Stomach (tissue), 9 donors: ENCODE measurements around the gene PHACTR4. TPM values are rescaled to one million over a fixed set of nuclear protein-coding genes. Genes with fewer than 3 reads are reported as not detected.

Source experiments
- DNase-seq, 2 donors: peaks; one replicate each; pipeline versions ENCODE4 v3.0.0 to v3.0.0-alpha.2; 2013 to 2019
- H3K27ac ChIP-seq, 5 donors: fragments of 200-600 bp in 4 of 5; sonication (generic) in 4 of 5; one replicate each; pipeline ENCODE4 v1.5.1; 2013 to 2019; ENCODE audit warnings: mild to moderate bottlenecking in 1 of 5, moderate library complexity in 1 of 5
- H3K27me3 ChIP-seq, 3 donors: fragments of 200-600 bp; sonication (generic); one replicate each; pipeline ENCODE4 v1.5.1; 2017 to 2019; ENCODE audit warnings: mixed run types in 1 of 3
- H3K36me3 ChIP-seq, 4 donors: fragments of 200-600 bp; sonication (generic); 1 replicate in 3 of 4; 2 replicates in 1 of 4; pipeline ENCODE4 v1.5.1; 2016 to 2019
- H3K4me1 ChIP-seq, 4 donors: fragments of 200-600 bp; sonication (generic); one replicate each; pipeline ENCODE4 v1.5.1; 2016 to 2019
- H3K4me3 ChIP-seq, 4 donors: fragments of 200-600 bp; sonication (generic) in 3 of 4; one replicate each; pipeline ENCODE4 v1.5.1; 2016 to 2019; ENCODE audit warnings: mild to moderate bottlenecking in 1 of 4
- H3K9me3 ChIP-seq, 4 donors: fragments of 200-600 bp; sonication (generic); one replicate each; pipeline ENCODE4 v1.5.1; 2016 to 2019
- EP300 ChIP-seq: sonication (generic); formaldehyde crosslinking; IDR thresholded peaks from one replicate; pipeline ENCODE4 v1.6.1; 2017; ENCODE audit warnings: antibody characterized with exemption
- POLR2A ChIP-seq, 4 donors: fragments of 450-650 bp; IDR thresholded peaks; one replicate each; pipeline ENCODE4 v1.6.1; 2016; ENCODE audit warnings: antibody characterized with exemption in 4 of 4, control low read depth in 2 of 4, mild to moderate bottlenecking in 1 of 4, moderate library complexity in 1 of 4
- POLR2AphosphoS5 ChIP-seq, 3 donors: sonication (generic); formaldehyde crosslinking; IDR thresholded peaks; one replicate each; pipeline ENCODE4 v1.6.1; 2016; ENCODE audit warnings: antibody characterized with exemption in 3 of 3
- WGBS, 5 donors: extraction: QIAGEN DNeasy Blood & Tissue Kit in 3 of 5; methylation state at CpG; one replicate each; pipeline versions ENCODE4 v1.1.5 to v1.1.7; 2013 to 2018; 5-methylcytosine and 5-hydroxymethylcytosine counted together
- intact Hi-C: fragments of 100-400 bp; cut with DNase I; formaldehyde crosslinking; loops from one replicate; pipeline ENCODE4 v1.15.1; 2023; ENCODE audit warnings: low total_unique reads
- polyA plus RNA-seq, 3 donors: library from polyadenylated mRNA; stranded (reverse); fragments of 200-250 nt; gene quantifications; one replicate each; pipeline ENCODE4 v1.2.3, GENCODE V29; 2013
- total RNA-seq, 5 donors: library from RNA; depleted of rRNA; stranded (reverse); fragments of >200 nt; gene quantifications; one replicate each; pipeline versions ENCODE4 v1.1.0 to v1.2.3, GENCODE V29; 2014 to 2016
- TF ChIP-seq, protein P1 (sequence below), 7 experiments: fragments of 450-650 bp in 4 of 7; fragments of 200-600 bp in 3 of 7; sonication (generic) in 3 of 7; IDR thresholded peaks; one replicate each; pipeline ENCODE4 v1.5.1; 2016 to 2019; ENCODE audit warnings: antibody characterized with exemption in 7 of 7, control low read depth in 2 of 7, mild to moderate bottlenecking in 1 of 7
- donor health status: healthy with polysubstance abuse.
- donor health status: Bipolar disorder and iron deficiency.
- donor health status: healthy.

PHACTR4 gene
- total and polyA plus RNA-seq, 8 donors = 14.1 to 40.0 (median 21.3) TPM

DNA sequence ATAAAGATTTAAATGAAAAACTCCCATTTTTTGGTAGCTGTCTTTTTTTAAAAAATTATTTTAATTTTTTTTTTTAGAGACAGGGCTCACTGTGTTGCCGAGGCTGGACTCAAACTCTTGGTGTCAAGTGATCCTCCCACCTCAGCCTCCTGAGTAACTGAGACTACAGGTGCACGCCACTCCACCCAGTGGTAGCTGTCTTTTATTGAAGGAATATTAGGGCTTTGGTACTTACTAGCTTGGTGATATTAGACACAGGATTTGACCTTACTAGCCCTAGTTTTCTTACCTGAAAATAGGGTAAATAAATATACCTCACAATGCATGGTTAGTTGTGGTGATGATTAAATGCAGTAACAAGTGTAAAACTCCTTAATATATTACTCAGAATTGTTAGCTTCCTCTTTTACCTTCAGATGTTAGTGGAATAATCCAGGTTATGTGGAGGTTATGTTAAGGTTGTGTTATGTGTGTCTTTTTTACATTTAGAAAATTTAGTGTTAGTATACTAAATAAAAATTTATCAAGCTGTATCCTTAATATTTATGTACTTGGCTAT lies 66.8 kb downstream of the PHACTR4 start:
- intact Hi-C loops = no loop called here
- Histone ChIP-seq H3K4me3 (no peak overlapping the region), H3K9me3 (no peaks in the 10 kb centered on the region), H3K27me3 (no peaks in the 10 kb centered on the region), H3K4me1 (peaks cover 13 to 60% (median 27%) of the 10 kb centered on the region in 4 donors), H3K27ac (peak overlapping the region in 1 of 5 donors; percentile 66), H3K36me3 (no peaks in the 10 kb centered on the region)
- no peak for TF ChIP-seq POLR2AphosphoS5 (IDR thresholded peaks at IDR 0.05)
- DNase-seq = no peak
- WGBS, 5 donors = 48 to 96% (median 66%) methylated on average over 2 of the region's 2 CpGs

DNA sequence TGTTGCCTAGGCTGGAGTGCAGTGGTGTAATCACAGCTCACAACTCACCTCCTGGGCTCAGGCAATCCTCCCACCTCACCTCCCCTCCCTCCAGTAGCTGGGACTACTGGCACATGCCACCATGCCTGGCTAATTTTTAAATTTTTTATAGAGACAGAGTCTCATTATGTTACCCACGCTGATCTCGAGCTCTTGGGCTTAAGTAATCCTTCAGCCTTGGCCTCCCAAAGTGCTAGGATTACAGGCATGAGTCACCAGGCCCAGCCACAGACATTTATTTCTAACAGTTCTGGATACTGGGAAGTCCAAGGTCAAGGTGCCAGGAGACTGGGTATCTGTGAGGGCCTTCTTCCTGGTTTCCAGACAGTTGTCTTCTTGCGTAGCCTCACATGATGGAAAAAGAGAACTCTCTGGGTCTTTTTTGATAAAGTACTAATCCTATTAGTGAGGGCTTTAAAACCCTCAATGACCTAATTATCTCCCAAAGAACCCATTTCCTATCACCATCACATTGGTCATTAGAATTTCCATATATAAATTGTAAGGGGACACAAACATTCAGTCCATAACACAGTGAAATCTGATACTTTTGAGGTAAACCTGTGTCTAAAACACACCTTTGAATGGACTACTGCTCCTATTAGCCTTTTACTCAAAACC lies 67.9 kb downstream of the PHACTR4 start:
- DNase-seq = no peak
- H3K4me1 ChIP-seq = peaks cover 13 to 59% (median 27%) of the 10 kb centered on the region in 4 donors
- 55 to 75% (median 61%) methylated on average over 3 of the region's 3 CpGs for WGBS, 5 donors
- no peaks in the 10 kb centered on the region for H3K9me3 ChIP-seq
- TF ChIP-seq POLR2AphosphoS5 (IDR thresholded peaks at IDR 0.05) = no peak
- no peak for TF ChIP-seq POLR2A (IDR thresholded peaks at IDR 0.05)
- TF ChIP-seq, protein P1, sequence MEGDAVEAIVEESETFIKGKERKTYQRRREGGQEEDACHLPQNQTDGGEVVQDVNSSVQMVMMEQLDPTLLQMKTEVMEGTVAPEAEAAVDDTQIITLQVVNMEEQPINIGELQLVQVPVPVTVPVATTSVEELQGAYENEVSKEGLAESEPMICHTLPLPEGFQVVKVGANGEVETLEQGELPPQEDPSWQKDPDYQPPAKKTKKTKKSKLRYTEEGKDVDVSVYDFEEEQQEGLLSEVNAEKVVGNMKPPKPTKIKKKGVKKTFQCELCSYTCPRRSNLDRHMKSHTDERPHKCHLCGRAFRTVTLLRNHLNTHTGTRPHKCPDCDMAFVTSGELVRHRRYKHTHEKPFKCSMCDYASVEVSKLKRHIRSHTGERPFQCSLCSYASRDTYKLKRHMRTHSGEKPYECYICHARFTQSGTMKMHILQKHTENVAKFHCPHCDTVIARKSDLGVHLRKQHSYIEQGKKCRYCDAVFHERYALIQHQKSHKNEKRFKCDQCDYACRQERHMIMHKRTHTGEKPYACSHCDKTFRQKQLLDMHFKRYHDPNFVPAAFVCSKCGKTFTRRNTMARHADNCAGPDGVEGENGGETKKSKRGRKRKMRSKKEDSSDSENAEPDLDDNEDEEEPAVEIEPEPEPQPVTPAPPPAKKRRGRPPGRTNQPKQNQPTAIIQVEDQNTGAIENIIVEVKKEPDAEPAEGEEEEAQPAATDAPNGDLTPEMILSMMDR (IDR thresholded peaks at IDR 0.05) = no peak
- TF ChIP-seq EP300 = no peak
- H3K4me3 ChIP-seq = peak overlapping the region in 1 of 4 donors; percentile 7
- peak overlapping the region in 4 of 5 donors; percentile 66 to 80 (median 74) for H3K27ac ChIP-seq
- H3K27me3 ChIP-seq = no peaks in the 10 kb centered on the region
- intact Hi-C loops = no loop called here
- H3K36me3 ChIP-seq = no peaks in the 10 kb centered on the region

DNA sequence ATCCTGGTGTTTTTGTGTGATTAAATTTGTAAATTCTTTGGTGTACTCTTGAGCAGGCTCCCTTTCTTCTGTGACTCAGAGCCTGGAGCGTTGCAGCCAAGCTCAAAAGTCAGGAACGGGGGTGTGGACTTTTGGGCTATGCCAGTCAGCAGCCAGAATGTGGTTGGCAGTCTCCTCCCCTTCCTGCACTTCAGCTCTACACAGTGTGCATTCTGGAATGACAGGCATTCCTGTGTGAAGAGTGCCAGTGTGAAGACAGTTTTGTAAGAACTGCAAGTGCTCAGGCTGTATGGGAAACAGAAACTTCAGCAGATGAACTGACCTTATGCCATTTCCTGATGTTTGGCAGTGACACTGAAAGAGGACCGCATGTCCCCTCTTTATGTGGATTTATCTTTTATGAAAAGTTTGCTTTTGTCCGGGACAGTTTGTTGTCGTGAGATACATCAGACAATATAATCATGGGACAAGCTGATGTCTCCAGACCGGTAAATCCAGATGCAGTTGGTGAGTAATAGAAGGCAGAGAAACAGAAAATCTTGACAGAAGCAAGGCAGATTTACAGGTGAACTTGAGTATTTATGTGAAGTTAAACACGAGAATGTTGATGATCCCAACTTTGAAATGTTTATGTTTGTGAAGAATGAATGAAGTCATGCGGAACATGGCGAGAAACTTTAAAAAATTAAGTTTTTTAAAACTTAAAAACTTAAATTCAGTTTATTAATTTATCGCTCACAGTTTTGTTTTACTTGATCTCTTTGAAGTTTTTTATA lies 68.6 kb downstream of the PHACTR4 start:
- peak overlapping the region in 2 of 4 donors; percentile 7 to 18 for H3K4me3 ChIP-seq
- peaks cover 13 to 53% (median 27%) of the 10 kb centered on the region in 4 donors for H3K4me1 ChIP-seq
- H3K9me3 ChIP-seq = no peaks in the 10 kb centered on the region
- H3K27ac ChIP-seq = peak overlapping the region; percentile 2 to 80 (median 71)
- DNase-seq = peak; percentile 76 to 80
- no peaks in the 10 kb centered on the region for H3K36me3 ChIP-seq
- H3K27me3 ChIP-seq = no peaks in the 10 kb centered on the region
- intact Hi-C loops = no loop called here
- WGBS, 5 donors = 25 to 34% (median 30%) methylated on average over 10 of the region's 10 CpGs
- TF ChIP-seq POLR2A (IDR thresholded peaks at IDR 0.05) (peak in 1 of 4 donors; percentile 9), EP300 (no peak), POLR2AphosphoS5 (IDR thresholded peaks at IDR 0.05) (peak; percentile 78 to 95 (median 88))
- TF ChIP-seq, protein P1 (IDR thresholded peaks at IDR 0.05) = no peak

DNA sequence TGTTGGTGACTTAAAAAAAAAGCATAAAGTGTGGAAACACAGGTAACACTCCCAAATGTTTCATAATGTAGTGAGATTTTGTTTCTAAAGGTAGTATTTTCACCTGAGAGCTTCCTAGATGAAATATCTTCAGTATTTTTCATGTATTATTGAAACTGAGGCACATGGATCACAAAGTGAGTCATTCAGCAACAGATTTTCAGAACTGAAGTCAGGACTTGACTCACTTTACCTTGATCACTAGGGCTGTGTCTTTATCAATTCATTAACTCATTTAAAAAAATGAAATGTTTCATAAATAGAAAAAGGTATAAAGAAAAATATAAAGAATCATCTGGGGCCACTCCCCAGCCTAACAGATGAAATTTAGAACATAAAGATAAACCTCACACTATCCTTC lies 69.8 kb downstream of the PHACTR4 start:
- no peak for TF ChIP-seq POLR2AphosphoS5 (IDR thresholded peaks at IDR 0.05)
- TF ChIP-seq, protein P1 (IDR thresholded peaks at IDR 0.05) = no peak
- TF ChIP-seq POLR2A (IDR thresholded peaks at IDR 0.05) = no peak
- TF ChIP-seq EP300 = no peak
- Histone ChIP-seq H3K27me3 (no peaks in the 10 kb centered on the region), H3K4me1 (peaks cover 13 to 42% (median 23%) of the 10 kb centered on the region in 4 donors), H3K9me3 (no peaks in the 10 kb centered on the region), H3K36me3 (no peaks in the 10 kb centered on the region), H3K4me3 (no peak overlapping the region), H3K27ac (no peak overlapping the region)
- DNase-seq = no peak
- intact Hi-C loops = no loop called here
